Activated CD8-positive, alpha-beta memory T cell treated with anti-CD3 and anti-CD28 coated beads for 48 hours (primary cell): ENCODE data around the gene RUBCNL.
A peak's percentile ranks its signal among the peaks of the same experiment; 100 is the strongest.
"Not testable (repeated sequence)": the region's sequence is repeated elsewhere in the genome, so short reads cannot be mapped to it uniquely, and the experiment has no call there.

Source experiments
- DNase-seq, 3 experiments: peaks; one replicate each; pipeline ENCODE4 v3.0.0-alpha.2; 2020; ENCODE audit warnings: low read depth in 2 of 3, low spot score in 2 of 3

RUBCNL gene, protein sequence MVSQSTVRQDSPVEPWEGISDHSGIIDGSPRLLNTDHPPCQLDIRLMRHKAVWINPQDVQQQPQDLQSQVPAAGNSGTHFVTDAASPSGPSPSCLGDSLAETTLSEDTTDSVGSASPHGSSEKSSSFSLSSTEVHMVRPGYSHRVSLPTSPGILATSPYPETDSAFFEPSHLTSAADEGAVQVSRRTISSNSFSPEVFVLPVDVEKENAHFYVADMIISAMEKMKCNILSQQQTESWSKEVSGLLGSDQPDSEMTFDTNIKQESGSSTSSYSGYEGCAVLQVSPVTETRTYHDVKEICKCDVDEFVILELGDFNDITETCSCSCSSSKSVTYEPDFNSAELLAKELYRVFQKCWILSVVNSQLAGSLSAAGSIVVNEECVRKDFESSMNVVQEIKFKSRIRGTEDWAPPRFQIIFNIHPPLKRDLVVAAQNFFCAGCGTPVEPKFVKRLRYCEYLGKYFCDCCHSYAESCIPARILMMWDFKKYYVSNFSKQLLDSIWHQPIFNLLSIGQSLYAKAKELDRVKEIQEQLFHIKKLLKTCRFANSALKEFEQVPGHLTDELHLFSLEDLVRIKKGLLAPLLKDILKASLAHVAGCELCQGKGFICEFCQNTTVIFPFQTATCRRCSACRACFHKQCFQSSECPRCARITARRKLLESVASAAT

DNA sequence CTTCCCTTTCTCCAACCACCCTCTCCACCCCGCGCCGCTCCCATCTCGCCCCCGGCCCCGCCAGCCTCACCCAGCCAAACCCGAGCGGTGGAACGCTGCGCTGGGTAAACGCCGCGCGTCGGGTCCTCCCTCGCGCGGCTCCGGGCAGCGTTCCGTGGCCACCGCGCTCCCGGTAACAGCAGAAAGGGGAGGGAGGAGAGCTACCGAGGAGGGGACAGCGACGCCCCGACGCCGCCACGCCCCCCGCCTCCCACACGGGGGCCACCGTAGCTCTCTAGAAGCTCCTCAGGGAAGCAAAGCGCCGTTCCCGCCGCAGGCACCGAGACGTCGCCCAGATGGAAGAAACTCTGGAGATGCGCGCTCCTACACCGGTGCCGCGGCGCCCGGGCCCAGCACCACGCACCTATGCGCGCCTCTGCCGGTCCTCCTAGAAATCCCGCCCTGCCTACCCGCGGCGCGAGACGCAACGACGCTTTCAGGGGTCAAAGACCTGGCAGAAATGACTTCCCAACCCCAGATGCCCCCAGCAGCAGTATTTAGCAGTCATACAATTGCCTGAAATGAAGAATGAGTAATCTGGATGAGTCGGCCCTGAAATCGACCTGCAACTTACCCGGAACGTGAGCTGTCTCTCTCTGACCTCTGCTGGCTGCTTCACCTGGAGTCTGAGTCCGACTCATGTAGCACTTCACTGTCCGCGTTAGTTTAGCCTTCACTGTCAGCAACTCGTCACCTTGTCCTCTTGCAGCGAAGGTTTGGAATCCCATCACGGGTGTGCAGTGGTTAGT is at the start of gene RUBCNL:
TSS of gene RUBCNL (minus strand) at position 189 of the 788 bp plus-strand sequence. CDS start 14,777 bp downstream, outside the sequence.
- DNase-seq: peak; percentile 4 to 22 (median 16)

DNA sequence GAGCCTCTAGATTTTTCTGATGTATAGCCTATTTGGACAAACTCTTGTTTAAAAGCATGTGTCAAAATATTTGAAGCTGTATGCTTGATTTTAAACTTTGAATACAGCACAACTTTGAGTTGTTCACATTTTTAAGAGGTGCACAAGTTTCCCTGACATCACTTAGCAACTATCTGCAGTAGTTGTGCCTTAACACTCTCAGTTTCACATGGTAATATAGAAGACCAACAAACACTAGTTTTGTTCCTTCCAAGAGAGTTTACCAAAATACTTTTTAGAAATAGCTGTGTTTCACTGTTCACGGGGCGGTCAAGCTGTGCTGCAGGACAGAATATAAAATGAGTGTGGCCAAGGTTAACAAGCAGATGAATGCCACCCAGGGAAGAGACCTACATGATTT is 42.5 kb upstream of the RUBCNL start:
- DNase-seq: not testable (repeated sequence)

DNA sequence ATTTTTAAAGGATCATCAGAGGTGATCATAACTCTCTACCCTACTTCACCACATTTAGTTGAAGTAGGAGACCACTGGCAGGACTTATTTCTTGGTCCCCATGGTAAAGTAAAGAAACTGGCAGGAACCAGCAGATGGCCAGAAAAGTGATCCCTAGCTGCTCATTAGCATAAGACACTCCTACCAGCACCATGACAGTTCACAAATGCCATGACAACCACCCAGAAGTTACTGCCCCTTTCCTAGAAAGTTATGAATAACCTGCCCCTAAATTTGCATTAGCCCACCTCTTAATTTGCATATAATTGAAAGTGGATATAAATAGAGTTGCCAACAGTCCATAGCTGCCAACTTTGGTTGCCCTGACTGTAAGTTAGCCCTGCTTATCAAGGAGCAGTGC is 18.4 kb upstream of the RUBCNL start:
- DNase-seq: no peak

DNA sequence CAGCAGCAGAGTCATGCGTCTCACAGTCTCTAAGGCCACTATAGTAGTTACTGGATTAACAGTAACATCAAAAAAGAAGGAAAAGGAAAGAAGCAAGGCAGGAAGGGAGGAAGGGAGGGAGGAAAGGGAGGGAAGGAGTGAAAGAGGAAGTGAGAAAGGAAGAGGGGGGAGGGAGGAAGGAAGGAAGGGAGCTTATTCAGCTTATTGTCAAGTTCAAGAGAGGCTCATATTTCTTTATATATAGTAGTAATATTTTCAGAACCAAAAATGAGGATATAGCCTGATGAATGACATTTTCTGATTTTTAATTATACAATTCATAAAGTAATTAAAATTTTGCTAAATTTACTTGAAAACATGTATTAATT is 17.7 kb upstream of the RUBCNL start:
- no peak for DNase-seq

DNA sequence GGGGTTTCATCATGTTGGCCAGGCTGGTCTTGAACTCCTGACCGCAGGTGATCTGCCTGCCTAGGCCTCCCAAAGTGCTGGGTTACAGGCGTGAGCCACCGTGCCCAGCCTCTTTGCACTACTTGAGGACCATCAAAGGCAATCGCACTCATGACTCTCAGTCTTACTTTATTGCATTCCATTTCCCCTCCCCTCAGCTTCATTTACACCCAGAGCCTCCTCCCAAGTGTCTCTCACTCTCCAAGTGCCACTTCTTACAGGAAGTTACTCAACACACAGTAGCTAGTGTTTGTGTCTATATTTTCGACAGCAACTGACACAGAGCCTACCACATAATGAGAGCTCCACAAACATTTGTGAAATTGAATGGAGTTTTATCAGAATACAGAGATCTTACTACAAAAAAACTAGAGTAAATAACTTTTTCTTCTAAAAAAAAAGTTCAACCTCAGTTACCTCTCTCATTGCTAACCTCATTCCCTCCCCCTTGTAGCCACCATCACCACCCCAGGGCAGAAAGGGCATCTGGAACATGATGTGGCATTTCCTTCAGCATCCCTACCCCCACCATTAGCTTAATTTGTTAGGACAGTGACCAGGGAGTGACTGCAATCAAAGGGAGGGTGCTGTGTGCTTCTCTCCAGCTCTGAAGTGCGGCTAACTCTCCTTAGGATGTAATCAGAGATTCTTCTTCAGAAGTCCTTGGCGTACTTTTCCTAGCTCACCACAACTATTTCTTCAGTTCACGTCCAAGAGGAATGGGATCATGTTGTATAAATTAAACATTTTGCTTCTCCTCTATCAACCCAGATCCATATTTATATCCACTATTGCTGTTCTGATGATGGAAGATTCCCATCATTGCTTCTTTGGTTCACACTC is 17.0 kb upstream of the RUBCNL start:
- DNase-seq: no peak

DNA sequence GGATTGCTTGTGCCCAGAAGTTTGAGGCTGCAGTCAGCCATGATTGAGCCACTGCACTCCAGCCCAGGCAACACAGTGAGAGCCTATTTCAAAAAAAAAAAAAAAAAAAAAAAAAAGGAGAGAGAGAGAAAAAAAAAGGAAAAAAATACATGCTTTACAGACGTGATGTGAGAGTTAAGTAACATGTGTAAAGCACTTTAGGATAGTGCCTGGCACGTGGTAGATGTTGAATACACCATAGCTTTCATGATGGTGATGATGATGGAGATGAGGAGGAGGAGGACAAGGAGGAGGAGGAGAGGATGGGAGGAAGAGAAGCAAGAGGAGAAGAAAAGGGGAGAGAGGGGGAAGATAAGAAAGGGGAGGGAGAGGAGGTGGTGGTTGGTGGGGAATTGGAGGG is 15.1 kb upstream of the RUBCNL start:
- no peak for DNase-seq

DNA sequence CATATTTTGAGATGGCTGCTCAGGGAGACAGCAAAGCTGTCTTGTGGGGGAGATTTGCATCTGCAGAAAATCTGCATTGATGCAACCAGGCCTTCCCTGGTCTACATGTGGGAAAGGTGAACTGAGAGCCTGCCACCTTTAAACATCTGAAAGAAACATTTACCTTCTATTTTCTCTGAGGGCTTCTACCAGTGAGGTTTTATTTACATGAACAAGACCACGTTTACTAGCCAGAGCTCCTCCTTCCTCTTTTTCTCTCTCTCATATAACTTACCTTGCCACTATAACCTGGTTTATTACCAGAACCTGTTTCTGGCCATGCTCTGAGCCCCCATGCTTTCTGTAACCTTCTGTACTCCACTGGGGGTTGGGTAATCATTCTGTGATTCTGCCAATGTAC is 14.4 kb upstream of the RUBCNL start:
- no peak for DNase-seq

DNA sequence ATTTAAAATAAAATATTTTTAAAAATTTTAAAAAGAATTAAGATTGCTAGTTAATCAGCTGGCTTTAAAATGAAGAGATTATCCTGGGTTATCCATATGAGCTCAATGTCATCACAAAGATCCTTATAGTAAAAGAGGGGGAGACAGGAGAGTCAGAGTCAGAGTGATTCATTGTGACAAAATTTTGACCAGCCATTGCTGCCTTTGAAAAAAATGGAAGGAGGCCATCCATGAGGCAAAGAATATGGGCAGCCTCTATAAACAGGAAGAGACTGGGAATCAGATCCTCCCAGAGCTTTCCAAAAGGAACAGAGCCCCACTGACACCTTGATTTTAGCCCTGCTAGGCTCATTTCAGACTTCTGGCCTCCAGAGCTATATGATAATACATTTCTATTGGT is 9.3 kb upstream of the RUBCNL start:
- DNase-seq: no peak

DNA sequence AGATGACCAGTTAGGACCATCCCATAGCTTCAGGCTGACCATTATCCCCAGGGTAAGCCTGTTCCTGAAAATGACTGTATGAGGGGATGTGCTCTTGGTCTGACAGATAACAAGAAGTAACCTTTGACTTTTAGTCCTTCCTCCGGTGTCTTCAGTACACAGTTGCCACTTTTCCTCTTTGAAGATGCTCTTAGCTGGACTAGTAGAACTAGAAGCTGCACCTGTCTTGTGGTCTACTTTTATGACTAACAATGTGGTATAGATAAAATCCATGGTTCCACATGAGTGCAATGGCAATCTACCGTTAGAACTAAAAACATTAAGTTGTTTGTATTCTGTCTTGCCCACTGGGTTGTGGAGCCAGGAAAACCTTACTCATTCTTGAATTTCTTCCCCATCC is 5.9 kb upstream of the RUBCNL start:
- no peak for DNase-seq

DNA sequence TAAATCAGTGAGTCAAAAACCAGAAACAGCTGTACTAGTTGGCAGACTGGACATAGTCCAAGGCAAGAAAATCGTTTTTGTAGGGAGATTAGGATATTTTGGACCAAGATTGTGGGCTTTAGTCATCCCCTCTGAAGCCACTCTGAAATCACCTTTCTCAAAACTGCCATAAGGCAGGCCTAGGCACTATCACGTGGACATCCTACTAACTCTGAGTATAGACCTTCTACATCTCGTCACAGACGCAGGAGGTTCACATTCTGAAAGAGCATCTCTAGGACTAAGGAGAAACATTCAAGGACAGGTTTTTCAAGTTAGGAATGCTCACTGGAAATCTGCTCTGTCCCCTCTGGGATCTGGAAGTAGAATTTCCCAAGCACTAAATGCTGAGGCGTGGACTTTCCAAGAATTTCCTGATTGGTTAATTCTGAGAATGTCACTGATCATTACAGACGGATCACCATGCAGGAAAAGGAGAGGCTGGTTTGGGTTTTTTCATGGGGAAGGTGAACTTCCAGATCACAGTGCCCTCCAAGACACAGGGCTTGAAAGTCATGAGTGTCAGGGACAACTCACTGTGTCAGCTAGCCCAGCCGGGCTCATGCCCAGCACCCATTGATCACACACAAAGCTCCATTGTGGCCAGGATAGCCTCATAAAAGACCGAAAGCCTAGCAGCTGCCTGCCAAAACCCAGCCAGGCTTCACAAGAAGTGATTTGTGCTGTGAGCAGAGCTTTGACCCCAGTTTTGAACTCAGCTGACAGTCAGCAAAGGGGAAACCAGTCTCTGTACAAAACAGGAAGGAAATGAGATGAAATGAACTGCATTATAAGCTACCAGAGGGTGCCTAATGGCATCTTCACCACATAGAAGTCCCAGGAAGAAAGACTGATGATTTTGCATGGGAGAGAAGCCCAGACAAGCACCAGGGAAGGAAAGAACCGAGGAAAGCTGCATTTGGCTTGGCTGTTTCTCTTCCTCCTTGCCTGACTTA is 2.7 kb upstream of the RUBCNL start:
- DNase-seq: no peak

DNA sequence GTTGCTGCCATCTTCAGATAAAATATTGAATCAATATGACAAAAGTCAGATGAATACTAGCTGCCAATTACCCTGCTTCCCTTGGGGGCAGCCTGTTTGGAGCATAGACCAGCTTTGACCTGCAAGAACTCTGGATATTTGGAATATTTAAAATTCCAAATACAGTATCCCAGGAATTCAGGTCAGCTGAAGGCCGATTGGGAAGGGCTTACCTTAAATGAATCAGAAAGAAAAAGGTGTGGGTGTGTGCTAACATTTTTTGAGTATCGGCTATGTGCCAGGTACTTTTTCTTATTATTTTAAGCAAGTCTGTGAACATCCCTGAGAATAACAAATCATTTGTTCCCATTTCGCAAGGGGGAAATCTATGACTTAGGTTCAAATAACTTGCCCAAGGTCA is 1.8 kb upstream of the RUBCNL start:
- no peak for DNase-seq

DNA sequence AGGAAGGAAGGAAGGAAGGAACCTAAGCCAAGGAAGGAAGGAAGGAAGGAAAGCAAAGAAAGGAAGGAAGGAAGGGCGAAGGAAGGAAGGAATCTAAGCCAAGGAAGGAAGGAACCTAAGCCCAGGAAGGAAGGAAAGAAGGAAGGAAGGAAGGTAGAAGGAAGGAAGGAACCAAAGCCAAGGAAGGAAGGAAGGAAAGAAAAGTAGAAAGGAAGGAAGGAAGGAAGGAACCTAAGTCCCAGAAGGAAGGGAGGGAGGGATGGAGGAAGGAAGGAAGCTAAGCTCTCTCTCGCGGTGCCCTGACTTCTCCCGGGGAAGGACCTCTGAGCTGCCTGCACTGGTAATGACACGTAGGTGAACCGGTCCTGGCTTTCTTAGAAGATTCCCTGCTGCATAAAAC is 1.3 kb upstream of the RUBCNL start:
- DNase-seq: no peak

DNA sequence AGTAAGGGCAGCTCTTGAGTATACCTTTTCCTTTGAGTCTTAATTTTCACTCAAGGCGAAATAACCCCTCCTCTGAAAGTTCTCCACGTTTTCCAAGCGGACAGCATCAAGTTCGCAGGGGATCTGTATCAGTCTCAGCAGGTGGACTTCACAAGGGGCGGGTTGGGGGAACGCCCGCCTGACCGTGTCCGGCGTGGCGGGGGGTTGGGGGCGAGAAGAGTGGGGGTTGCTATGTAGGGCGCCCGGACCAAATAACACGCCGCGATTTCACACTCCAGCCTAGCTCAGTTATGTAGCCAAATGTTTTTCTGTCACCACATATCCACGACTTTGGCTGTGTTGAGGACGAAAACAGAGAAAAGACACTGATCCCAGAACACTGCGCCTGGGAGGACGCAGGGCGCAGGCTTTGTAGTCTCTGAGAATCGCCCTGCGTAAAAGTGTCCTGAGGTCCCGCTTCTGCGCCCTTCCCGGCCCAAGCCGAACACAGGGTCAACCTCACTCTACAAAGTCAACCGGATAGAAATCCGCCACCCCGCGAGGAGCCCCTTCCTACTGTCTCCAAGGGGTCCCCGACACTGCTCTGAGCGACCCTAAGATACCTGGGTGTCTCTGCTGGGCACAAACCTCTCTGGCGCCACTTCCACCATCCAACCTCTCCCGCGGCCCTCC is 524 bp downstream of the RUBCNL start:
- DNase-seq: no peak

DNA sequence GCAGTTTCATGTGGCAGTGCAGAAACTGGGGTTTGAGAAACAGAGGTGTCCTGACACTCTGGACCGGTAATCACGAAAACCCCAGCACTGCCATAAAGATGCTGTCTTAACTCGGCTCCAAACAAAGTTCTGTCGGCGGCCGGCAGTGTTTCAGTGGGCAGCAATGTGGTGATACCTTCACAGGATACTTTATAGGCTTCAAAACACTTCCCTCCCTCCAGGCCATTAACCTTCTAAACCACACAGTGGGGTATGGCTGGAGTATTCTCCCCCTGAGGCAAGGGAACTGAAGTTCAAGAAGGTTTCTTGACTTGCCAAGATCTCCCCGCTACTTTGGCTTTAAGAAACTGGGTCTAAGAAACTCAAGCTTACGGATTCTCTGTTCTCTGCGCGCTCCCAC is 1.1 kb downstream of the RUBCNL start:
- DNase-seq: no peak

DNA sequence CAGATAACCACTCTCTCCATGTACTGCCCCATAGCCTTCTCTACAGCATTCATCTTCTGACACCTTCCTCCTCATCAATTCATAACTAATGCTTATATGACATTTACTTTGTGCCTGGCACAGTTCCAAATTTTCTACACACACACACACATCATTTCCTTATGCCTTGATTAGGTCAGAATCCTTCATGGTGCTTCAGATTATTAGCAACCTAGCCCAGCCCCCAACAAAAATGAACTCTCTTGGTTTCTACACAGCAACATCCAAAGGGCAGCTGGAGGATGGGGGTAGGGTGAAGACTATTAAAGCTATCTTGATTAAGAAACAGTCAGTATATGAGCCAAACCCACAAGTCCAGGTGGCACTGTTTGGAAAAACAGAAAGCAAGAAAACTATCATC is 3.7 kb downstream of the RUBCNL start:
- DNase-seq: no peak

DNA sequence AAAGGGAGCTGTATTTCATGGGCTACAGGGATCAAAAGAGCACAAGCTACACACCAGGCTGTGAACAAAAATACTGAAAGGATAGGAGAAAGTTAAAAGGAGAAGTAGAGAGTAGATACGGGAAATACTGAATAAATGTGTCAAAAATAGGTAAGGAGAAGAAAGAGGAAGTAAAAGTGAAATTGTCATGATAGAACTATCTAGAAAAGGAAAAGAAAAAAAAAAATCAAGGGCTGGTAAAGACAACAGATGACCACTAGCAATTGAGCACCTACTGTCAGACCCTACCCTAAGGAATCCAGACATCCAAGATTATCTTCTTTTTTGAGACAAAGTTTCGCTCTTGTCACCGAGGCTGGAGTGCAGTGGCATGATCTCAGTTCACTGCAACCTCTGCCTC is 4.8 kb downstream of the RUBCNL start:
- DNase-seq: no peak

DNA sequence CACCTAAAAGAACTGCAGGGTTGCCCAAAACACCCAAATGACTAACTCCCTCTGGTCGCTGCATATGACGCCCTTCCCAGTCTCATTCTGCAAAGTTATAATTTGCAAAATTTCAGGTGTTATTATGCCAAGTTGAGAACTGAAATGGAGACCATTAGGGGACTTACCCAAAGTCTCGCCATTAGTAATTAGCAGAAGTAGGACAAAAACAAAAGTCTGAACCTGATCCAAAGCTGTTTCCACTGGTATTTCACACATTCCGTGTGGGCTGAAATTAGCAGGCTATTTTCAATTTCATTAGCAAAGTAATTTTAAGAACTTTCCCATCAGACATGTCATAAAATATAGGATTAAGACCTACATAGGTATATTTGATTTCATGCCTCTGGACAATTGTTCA is 6.8 kb downstream of the RUBCNL start:
- DNase-seq: no peak

DNA sequence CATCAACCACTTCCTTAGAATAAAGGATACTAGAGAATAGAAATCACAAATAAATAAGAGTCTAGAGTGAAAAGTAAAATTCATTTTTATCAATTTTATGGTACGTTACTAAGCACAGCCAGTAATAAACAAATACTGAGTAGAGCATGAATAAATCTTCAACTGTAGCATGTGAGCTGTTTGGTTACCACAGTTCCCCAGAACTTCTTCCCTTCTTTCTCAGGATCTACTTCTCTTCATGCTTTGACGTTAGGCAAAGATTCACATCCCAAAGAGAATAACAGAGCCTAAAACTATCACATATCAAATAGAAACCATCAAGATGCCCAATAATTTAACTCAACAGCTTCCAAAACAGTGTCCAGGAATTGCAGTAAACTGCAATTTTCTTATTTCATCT is 7.4 kb downstream of the RUBCNL start:
- no peak for DNase-seq

DNA sequence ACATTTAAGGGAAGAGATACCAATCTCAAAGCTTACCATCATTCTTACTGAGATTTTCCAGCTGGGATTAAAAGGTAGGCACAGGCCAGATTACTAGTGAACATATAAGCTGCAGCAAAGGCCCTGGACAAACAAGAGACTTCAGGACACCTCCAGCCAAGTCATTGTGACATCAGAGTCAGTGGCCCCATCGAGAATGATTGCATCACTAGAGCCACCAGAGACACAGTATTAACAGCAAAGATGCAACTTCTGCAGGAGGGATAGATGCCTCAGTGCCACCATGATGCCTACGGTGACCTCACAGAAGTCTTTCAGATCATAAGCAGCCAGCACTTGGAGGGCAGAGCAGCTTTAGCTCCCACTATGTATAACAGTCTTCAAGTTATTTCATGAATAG is 8.6 kb downstream of the RUBCNL start:
- no peak for DNase-seq
